Nephron progenitor cell (in vitro differentiated cells): ENCODE measurements around the gene B4GALT2.

Source experiments
- DNase-seq: peaks from one replicate; pipeline ENCODE4 v3.0.0; 2021
- H3K27ac Mint-ChIP-seq: 2 replicates; pipeline ENCODE4 v1.8.0; 2021; ENCODE audit warnings: mild to moderate bottlenecking, moderate library complexity, mixed read lengths
- H3K27me3 Mint-ChIP-seq: 2 replicates; pipeline ENCODE4 v1.8.0; 2021; ENCODE audit warnings: mild to moderate bottlenecking, low read depth, mixed read lengths; ENCODE audit not compliant: poor library complexity
- H3K36me3 Mint-ChIP-seq: 2 replicates; pipeline ENCODE4 v1.8.0; 2021; ENCODE audit warnings: low read depth, mixed read lengths
- H3K4me1 Mint-ChIP-seq: 2 replicates; pipeline ENCODE4 v1.8.0; 2021; ENCODE audit warnings: mixed read lengths
- H3K4me3 Mint-ChIP-seq: 2 replicates; pipeline ENCODE4 v1.8.0; 2021; ENCODE audit warnings: mild to moderate bottlenecking, moderate library complexity, mixed read lengths
- H3K9me3 Mint-ChIP-seq: 2 replicates; pipeline ENCODE4 v1.8.0; 2021; ENCODE audit warnings: mild to moderate bottlenecking, moderate library complexity, mixed read lengths
- CTCF ChIP-seq: fragments of 200-600 bp; sonication (generic); IDR thresholded peaks from 2 replicates; pipeline ENCODE4 v1.5.0; 2021; ENCODE audit warnings: antibody characterized with exemption

B4GALT2 gene

DNA sequence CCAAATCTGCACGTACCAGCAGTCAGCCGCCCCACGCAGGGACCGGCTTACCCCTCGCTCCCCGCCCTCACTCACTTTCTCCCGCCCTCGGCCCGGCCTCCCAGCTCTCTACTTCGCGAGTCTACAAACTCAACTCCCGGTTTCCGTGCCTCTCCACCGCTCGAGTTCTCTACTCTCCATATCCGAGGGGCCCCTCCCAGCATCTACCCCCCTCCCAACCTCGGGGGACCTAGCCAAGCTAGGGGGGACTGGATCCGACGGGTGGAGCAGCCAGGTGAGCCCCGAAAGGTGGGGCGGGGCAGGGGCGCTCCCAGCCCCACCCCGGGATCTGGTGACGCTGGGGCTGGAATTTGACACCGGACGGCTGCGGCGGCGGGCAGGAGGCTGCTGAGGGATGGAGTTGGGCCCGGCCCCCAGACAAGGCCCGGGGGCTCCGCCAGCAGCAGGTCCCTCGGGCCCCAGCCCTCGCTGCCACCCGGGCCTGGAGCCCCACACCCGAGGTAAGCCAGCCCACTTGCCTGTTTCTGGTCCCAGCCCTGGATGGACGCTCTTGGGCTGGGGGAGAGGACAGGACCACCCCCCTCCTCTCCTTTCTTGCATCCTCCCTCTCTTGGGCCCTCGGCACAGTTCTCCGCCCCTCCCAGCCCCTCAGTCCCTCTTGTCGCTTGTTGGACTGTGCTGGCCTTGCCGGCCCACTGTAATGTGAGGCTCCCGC lies 45.5 kb upstream of the B4GALT2 start, which contains the start of gene ARTN:
Gene ARTN, plus strand, starts transcription at position 416 of the 715 bp plus-strand sequence. CDS start 1,856 bp downstream, outside the sequence.
- no peak for TF ChIP-seq CTCF
- Mint-ChIP-seq H3K9me3 (no peaks in the 10 kb centered on the region), H3K27me3 (peaks cover 56% of the 10 kb centered on the region), H3K36me3 (peaks cover 6% of the 10 kb centered on the region), H3K27ac (no peak within 1 kb of the TSS), H3K4me1 (peaks cover 16% of the 10 kb centered on the region), H3K4me3 (peak within 1 kb of the TSS; percentile 84)
- peak; percentile 73 for DNase-seq

DNA sequence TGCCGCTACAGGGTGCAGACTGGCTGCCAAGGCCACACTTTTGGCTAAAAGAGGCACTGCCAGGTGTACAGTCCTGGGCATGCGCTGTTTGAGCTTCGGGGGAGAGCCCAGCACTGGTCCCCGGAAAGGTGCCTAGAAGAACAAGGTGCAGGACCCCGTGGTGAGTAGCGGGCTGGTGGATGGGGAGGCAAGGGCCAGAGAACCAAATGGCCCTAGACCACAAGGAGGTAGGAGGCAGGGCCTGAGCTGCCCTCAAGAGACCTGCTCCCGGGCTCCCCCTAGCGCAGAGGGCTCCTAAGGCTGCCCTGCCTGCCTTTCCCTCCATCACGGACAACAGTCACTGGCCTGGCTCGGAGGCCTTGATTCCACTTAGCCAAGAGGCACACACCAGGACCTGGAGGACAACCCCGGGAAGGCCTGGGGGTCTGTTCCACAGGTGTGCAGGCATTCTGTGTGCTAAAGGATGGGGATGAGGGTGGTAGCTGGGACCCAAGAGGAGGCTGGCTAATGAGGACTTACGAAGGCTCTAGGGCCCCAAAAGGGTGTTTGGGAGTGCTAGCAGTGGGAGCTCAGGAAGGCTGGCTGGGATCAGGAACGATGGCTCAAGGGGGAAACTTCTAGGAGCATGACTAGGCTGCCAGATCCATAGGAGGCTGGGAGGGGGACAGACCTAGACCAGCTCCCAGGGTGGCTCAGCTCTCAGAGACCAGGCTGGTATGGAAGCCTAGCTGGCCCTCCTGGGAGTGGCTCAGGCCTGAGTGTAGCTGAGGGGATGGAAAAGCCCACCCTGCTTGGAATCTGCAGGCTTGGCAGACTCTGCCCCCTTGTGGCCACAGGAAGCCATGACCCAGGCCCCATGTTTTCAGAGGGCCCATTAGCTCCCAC lies 44.7 kb upstream of the B4GALT2 start:
- no peak overlapping the region for H3K27ac Mint-ChIP-seq
- peaks cover 16% of the 10 kb centered on the region for H3K4me1 Mint-ChIP-seq
- peak; percentile 82 for DNase-seq
- peaks cover 5% of the 10 kb centered on the region for H3K36me3 Mint-ChIP-seq
- peaks cover 64% of the 10 kb centered on the region for H3K27me3 Mint-ChIP-seq
- H3K9me3 Mint-ChIP-seq = no peaks in the 10 kb centered on the region
- peak; percentile 87 for TF ChIP-seq CTCF
- peak overlapping the region; percentile 84 for H3K4me3 Mint-ChIP-seq

DNA sequence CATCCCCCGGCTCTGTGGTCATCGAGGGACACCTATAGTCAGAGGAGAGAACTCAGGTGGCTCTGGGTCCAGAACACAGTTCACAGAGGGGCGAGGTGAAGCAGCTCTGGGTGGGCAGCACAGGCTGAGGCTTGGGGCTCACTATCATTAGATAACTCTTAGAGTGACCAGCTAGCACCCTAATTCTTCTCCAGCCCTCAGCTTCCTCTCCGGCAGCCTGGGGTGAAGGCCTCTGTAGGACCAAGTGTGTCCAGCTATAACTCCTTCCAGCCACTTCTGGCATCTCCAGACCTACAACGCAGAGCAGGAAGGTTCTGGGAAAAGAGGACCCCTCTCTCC lies 44.1 kb upstream of the B4GALT2 start:
- H3K4me3 Mint-ChIP-seq = peak overlapping the region; percentile 58

GRCh38 chr1:43935711-43936427 lies 43.1 kb upstream of the B4GALT2 start:
- H3K27ac Mint-ChIP-seq = no peak overlapping the region
- H3K4me1 Mint-ChIP-seq = peaks cover 16% of the 10 kb centered on the region
- no peaks in the 10 kb centered on the region for H3K36me3 Mint-ChIP-seq
- DNase-seq = peak; percentile 63
- peaks cover 74% of the 10 kb centered on the region for H3K27me3 Mint-ChIP-seq
- peak overlapping the region; percentile 58 for H3K4me3 Mint-ChIP-seq
- no peak for TF ChIP-seq CTCF
- no peaks in the 10 kb centered on the region for H3K9me3 Mint-ChIP-seq

More for the DNA sequence above, 44.1 kb upstream of the B4GALT2 start:
- Mint-ChIP-seq H3K9me3 (no peaks in the 10 kb centered on the region), H3K4me1 (peaks cover 16% of the 10 kb centered on the region), H3K36me3 (no peaks in the 10 kb centered on the region), H3K27me3 (peaks cover 70% of the 10 kb centered on the region), H3K27ac (no peak overlapping the region)
- no peak for DNase-seq
- peak; percentile 3 for TF ChIP-seq CTCF

- H3K9me3 Mint-ChIP-seq = no peaks in the 10 kb centered on the region
- TF ChIP-seq CTCF = no peak
- no peaks in the 10 kb centered on the region for H3K36me3 Mint-ChIP-seq
- peaks cover 16% of the 10 kb centered on the region for H3K4me1 Mint-ChIP-seq
- H3K4me3 Mint-ChIP-seq = peak overlapping the region; percentile 77
- peaks cover 74% of the 10 kb centered on the region for H3K27me3 Mint-ChIP-seq
- peak; percentile 70 for DNase-seq
- H3K27ac Mint-ChIP-seq = no peak overlapping the region
These were observed 42.4 kb upstream of the B4GALT2 start for GRCh38 chr1:43936431-43937151.
